ENCODE measurements around the gene EEIG2.

Gene EEIG2

DNA sequence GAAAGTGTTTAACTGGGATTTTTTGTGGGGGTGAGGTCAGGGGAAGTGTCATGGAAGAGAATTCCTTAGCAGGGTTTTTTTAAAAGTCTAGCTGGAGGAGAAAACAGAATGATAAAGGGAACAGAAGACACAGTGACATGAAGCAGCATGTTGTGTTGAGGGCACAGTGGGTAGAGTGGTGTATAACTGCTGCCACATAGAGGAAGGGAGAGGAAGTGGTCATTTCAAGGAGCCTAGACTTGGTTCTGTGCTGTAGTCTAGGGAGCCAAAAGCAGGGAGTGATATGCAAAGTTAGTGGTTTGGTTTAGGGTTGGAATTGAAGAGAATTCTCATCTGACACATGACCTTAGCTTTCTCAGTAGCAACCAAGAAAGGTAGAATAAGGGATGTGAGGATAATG lies 10.2 kb downstream of the EEIG2 start:
- DNase-seq (ENCODE audit: low read depth) = peak; percentile 71
- TF ChIP-seq, protein P1, sequence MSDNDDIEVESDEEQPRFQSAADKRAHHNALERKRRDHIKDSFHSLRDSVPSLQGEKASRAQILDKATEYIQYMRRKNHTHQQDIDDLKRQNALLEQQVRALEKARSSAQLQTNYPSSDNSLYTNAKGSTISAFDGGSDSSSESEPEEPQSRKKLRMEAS (IDR thresholded peaks at IDR 0.05; ENCODE audit: low read depth, low read length) = peak; percentile 67; the same call in 1 of the 2 replicates
- peak; percentile 42; the same call in 1 of the 2 replicates for TF ChIP-seq MYC (IDR thresholded peaks at IDR 0.05; ENCODE audit: low read depth, low read length)
- TF ChIP-seq POLR2A (IDR thresholded peaks at IDR 0.05; ENCODE audit: extremely low read depth, insufficient read length) = no peak
- TF ChIP-seq, protein P2, sequence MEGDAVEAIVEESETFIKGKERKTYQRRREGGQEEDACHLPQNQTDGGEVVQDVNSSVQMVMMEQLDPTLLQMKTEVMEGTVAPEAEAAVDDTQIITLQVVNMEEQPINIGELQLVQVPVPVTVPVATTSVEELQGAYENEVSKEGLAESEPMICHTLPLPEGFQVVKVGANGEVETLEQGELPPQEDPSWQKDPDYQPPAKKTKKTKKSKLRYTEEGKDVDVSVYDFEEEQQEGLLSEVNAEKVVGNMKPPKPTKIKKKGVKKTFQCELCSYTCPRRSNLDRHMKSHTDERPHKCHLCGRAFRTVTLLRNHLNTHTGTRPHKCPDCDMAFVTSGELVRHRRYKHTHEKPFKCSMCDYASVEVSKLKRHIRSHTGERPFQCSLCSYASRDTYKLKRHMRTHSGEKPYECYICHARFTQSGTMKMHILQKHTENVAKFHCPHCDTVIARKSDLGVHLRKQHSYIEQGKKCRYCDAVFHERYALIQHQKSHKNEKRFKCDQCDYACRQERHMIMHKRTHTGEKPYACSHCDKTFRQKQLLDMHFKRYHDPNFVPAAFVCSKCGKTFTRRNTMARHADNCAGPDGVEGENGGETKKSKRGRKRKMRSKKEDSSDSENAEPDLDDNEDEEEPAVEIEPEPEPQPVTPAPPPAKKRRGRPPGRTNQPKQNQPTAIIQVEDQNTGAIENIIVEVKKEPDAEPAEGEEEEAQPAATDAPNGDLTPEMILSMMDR (IDR thresholded peaks at IDR 0.05; ENCODE audit: low read depth, low read length) = peak; percentile 76
- no peak overlapping the region for H3K4me3 ChIP-seq (ENCODE audit: low read depth, low read length)

GRCh38 chr1:108570998-108571401 lies 11.1 kb downstream of the EEIG2 start:
- H3K4me3 ChIP-seq (ENCODE audit: low read depth, low read length) = no peak overlapping the region
- no peak for DNase-seq (ENCODE audit: low read depth)
- TF ChIP-seq, protein P2 (IDR thresholded peaks at IDR 0.05; ENCODE audit: low read depth, low read length) = no peak
- TF ChIP-seq MYC (IDR thresholded peaks at IDR 0.05; ENCODE audit: low read depth, low read length) = no peak
- TF ChIP-seq POLR2A (IDR thresholded peaks at IDR 0.05; ENCODE audit: extremely low read depth, insufficient read length) = no peak
- TF ChIP-seq, protein P1 (IDR thresholded peaks at IDR 0.05; ENCODE audit: low read depth, low read length) = no peak

DNA sequence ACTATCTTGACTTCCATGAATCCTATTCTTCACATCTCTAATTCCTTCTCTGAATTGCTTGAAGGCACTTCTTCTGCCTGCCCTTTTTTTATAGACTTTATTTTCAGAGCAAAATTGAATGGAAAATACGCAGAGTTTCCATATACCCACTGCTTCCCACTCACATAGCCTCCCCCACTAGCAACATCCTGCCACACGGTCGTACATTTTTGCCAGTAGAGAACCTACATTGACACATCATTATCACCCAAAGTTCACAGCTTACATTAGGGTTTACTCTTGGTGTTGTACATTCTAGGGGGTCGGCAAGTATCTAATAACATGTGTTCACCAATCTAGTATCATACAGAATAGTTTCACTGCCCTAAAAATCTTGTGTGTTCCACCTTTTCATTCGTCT lies 12.3 kb downstream of the EEIG2 start:
- TF ChIP-seq MYC (IDR thresholded peaks at IDR 0.05; ENCODE audit: low read depth, low read length) = no peak
- no peak for TF ChIP-seq POLR2A (IDR thresholded peaks at IDR 0.05; ENCODE audit: extremely low read depth, insufficient read length)
- DNase-seq (ENCODE audit: low read depth) = no peak
- H3K4me3 ChIP-seq (ENCODE audit: low read depth, low read length) = no peak overlapping the region

GRCh38 chr1:108573183-108573582 lies 13.3 kb downstream of the EEIG2 start:
- TF ChIP-seq POLR2A (IDR thresholded peaks at IDR 0.05; ENCODE audit: extremely low read depth, insufficient read length) = no peak
- TF ChIP-seq, protein P2 (IDR thresholded peaks at IDR 0.05; ENCODE audit: low read depth, low read length) = no peak
- no peak for TF ChIP-seq MYC (IDR thresholded peaks at IDR 0.05; ENCODE audit: low read depth, low read length)
- TF ChIP-seq, protein P1 (IDR thresholded peaks at IDR 0.05; ENCODE audit: low read depth, low read length) = no peak
- no peak overlapping the region for H3K4me3 ChIP-seq (ENCODE audit: low read depth, low read length)
- DNase-seq (ENCODE audit: low read depth) = no peak

- no peak for DNase-seq (ENCODE audit: low read depth)
- H3K4me3 ChIP-seq (ENCODE audit: low read depth, low read length) = no peak overlapping the region
- TF ChIP-seq POLR2A (IDR thresholded peaks at IDR 0.05; ENCODE audit: extremely low read depth, insufficient read length) (no peak), MYC (IDR thresholded peaks at IDR 0.05; ENCODE audit: low read depth, low read length) (no peak)
- TF ChIP-seq, protein P2 (IDR thresholded peaks at IDR 0.05; ENCODE audit: low read depth, low read length) = no peak
- TF ChIP-seq, protein P1 (IDR thresholded peaks at IDR 0.05; ENCODE audit: low read depth, low read length) = no peak
These were observed 14.1 kb downstream of the EEIG2 start for GRCh38 chr1:108574008-108574407.

DNA sequence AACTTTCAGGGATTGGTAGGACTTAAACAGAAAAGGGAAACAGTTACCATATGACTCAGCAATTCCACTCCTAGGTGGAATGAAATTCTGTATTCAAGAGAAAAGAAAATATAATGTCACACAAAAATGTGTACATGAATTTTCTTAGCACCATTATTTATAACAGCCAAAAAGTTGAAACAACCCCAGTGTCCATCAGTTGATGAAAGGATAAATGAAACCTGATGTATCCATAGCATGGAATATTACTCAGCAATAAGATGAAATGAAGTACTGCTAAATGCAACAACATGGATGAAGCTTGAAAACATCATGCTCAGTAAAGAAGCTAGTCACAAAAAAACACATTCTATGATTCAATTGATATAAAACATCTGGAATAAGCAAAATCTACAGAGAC lies 15.5 kb downstream of the EEIG2 start:
- no peak for DNase-seq (ENCODE audit: low read depth)
- TF ChIP-seq, protein P1 (IDR thresholded peaks at IDR 0.05; ENCODE audit: low read depth, low read length) = no peak
- TF ChIP-seq MYC (IDR thresholded peaks at IDR 0.05; ENCODE audit: low read depth, low read length) = no peak
- TF ChIP-seq, protein P2 (IDR thresholded peaks at IDR 0.05; ENCODE audit: low read depth, low read length) = no peak
- no peak for TF ChIP-seq POLR2A (IDR thresholded peaks at IDR 0.05; ENCODE audit: extremely low read depth, insufficient read length)
- H3K4me3 ChIP-seq (ENCODE audit: low read depth, low read length) = no peak overlapping the region

Data from NB4 (cell line).